Suprapubic skin (tissue), 4 donors: ENCODE measurements around the gene MEFV.
"Not testable (repeated sequence)": the region's sequence is repeated elsewhere in the genome, so short reads cannot be mapped to it uniquely, and the experiment has no call there.

Source experiments
- CTCF ChIP-seq, 2 donors: fragments of 200-600 bp in 1 of 2; fragments of 450-650 bp in 1 of 2; sonication (generic) in 1 of 2; IDR thresholded peaks; one replicate each; pipeline ENCODE4 v1.5.1; 2016 to 2019; ENCODE audit warnings: antibody characterized with exemption in 2 of 2, mild to moderate bottlenecking in 1 of 2, moderate library complexity in 1 of 2
- EP300 ChIP-seq: sonication (generic); formaldehyde crosslinking; IDR thresholded peaks from one replicate; pipeline ENCODE4 v1.6.1; 2017; ENCODE audit warnings: antibody characterized with exemption
- POLR2A ChIP-seq, 2 donors: fragments of 450-650 bp; IDR thresholded peaks; one replicate each; pipeline ENCODE4 v1.6.1; 2017; ENCODE audit warnings: antibody characterized with exemption in 2 of 2, mild to moderate bottlenecking in 2 of 2, moderate library complexity in 2 of 2
- POLR2AphosphoS5 ChIP-seq, 3 donors: sonication (generic); formaldehyde crosslinking; IDR thresholded peaks; one replicate each; pipeline ENCODE4 v1.6.1; 2017; ENCODE audit warnings: antibody characterized with exemption in 3 of 3

- not testable (repeated sequence) for TF ChIP-seq CTCF (IDR thresholded peaks at IDR 0.05); POLR2A (IDR thresholded peaks at IDR 0.05); EP300; POLR2AphosphoS5 (IDR thresholded peaks at IDR 0.05)
Observed at GRCh38 chr16:3205939-3206338, 50.5 kb downstream of the MEFV start.
